Activated T-cell treated with anti-CD3 and anti-CD28 coated beads, Interleukin-2, amount 50 U/mL, for 4 hours (primary cell): ENCODE results near the gene FAH. TPM values are rescaled to one million over a fixed set of nuclear protein-coding genes. Genes with fewer than 3 reads are reported as not detected.

Experiments used
- ATAC-seq, 2 donors: fragments of 200-7000 bp; cut with Tn5 transposase; one replicate each; pipeline ENCODE4 v1.10.0; 2021
- DNase-seq: peaks from one replicate; pipeline ENCODE4 v3.0.0-alpha.2; 2020
- H3K27me3 Mint-ChIP-seq: one replicate; pipeline ENCODE4 v1.8.0; 2021; ENCODE audit warnings: low read depth, mixed read lengths
- H3K36me3 Mint-ChIP-seq: one replicate; pipeline ENCODE4 v1.8.0; 2022; ENCODE audit warnings: mixed read lengths; ENCODE audit not compliant: insufficient read depth
- H3K4me1 Mint-ChIP-seq: one replicate; pipeline ENCODE4 v1.8.0; 2021; ENCODE audit warnings: low read depth, mixed read lengths
- H3K4me3 Mint-ChIP-seq: one replicate; pipeline ENCODE4 v1.8.0; 2021; ENCODE audit warnings: mild to moderate bottlenecking, moderate library complexity, mixed read lengths
- H3K9me3 Mint-ChIP-seq: one replicate; pipeline ENCODE4 v1.8.0; 2021; ENCODE audit warnings: mixed read lengths
- total RNA-seq, 3 donors: library from RNA; stranded (reverse); gene quantifications; one replicate each; pipeline ENCODE4 v1.2.1, GENCODE V29; 2021

The FAH gene
- total RNA-seq, 3 donors from 2014 or later, result 20.2 to 28.0 (median 23.8) TPM

DNA sequence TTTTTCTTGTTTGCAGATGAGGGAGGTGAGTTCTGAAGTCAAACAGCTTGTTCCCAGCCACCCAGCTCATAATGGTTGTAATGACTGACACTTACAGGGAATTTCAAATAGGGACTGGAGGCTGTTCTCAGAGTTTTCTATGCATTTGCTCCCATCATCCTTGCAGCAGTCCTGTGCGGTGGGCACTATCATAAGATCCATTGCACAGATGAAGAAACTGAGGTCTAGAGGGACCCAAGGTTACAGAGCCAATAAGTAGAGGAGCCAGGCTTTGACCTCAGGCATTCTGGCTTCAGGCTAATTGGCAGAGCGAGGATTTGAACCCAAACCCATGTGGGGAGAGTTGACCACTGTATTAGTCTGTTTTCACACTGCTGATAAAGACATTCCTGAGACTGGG lies 32.4 kb downstream of the FAH start:
- Mint-ChIP-seq H3K4me1 (no peaks in the 10 kb centered on the region), H3K4me3 (no peak overlapping the region), H3K9me3 (no peaks in the 10 kb centered on the region), H3K27me3 (no peaks in the 10 kb centered on the region), H3K36me3 (peaks cover 37% of the 10 kb centered on the region)
- DNase-seq (no peak), ATAC-seq (no peak)

DNA sequence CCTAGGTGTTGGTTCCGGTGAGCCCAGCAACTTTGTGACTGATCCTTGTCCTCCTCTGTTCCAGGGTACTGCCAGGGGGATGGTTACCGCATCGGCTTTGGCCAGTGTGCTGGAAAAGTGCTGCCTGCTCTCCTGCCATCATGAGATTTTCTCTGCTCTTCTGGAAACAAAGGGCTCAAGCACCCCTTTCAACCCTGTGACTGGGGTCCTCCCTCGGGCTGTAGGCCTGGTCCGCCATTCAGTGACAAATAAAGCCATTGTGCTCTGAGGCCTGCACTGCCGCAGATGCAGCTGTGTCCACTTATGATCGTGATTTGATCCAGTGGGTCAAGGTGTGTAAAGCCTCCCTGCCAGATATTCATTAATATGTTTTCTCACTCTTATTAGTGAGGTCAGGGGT lies 33.3 kb downstream of the FAH start:
- Mint-ChIP-seq H3K27me3 (no peaks in the 10 kb centered on the region), H3K36me3 (peaks cover 36% of the 10 kb centered on the region), H3K4me1 (no peaks in the 10 kb centered on the region), H3K9me3 (no peaks in the 10 kb centered on the region), H3K4me3 (no peak overlapping the region)
- no peak for DNase-seq
- no peak for ATAC-seq

DNA sequence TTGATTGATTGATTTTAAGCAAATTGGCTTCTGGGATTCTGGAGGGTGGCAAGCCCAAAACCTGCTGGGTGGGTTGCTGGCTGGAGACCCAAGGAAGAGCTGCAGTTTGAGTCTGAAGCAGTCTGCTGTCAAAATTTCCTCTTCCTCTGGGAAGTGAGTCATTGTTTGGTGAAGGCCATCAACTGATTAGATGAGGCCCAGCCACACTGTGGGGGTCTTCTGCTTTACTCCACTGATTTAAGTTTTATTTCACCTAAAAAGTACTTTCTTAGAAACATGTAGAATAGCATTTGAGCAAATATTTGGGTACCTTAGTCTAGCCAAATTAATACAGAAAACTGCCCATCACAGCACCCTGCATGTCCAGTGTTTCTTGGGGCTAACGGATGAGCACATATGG lies 33.8 kb downstream of the FAH start:
- peaks cover 34% of the 10 kb centered on the region for H3K36me3 Mint-ChIP-seq
- H3K4me3 Mint-ChIP-seq, result no peak overlapping the region
- H3K4me1 Mint-ChIP-seq, result no peaks in the 10 kb centered on the region
- no peaks in the 10 kb centered on the region for H3K9me3 Mint-ChIP-seq
- DNase-seq, result no peak
- no peak for ATAC-seq
- H3K27me3 Mint-ChIP-seq, result no peaks in the 10 kb centered on the region

DNA sequence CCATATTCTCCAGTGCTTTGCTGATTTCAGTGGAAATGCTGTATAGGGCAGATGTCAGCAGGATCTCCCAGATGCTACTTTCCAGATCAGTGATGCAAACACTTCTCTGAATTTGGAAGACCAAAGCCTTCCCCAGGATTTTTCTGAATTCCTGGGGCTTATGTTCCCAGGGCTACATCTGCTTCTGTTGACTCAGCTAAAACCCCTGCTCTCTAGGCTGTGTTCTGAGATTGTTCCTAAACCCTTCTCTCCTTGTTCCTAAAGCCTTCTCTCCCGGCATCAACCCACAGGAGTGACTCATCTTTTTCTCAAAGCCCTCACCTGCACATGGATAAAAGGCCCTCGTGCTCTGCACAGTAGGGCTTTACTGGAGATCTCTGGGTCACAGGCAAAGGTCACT lies 35.5 kb downstream of the FAH start:
- Mint-ChIP-seq H3K4me1 (no peaks in the 10 kb centered on the region), H3K4me3 (no peak overlapping the region), H3K36me3 (peaks cover 34% of the 10 kb centered on the region), H3K9me3 (no peaks in the 10 kb centered on the region), H3K27me3 (no peaks in the 10 kb centered on the region)
- DNase-seq, result no peak
- ATAC-seq, result no peak

DNA sequence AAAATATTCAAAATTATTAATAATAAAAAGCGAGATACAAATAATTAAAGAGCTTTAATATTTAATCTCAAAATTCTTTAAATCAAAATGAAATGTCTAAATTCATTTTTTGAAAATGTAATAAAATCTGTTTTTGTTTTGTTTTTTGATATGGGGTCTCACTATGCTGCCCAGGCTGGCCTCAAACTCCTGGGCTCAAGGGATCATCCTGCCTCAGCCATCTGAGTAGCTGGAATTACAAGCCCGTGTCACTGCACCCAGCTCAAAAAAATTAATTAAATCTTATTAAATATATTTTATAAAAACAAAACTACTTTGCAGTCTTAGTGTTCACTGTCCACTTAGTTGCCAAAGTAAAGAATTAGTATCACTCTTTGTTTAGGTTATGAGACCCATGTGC lies 38.4 kb downstream of the FAH start:
- H3K4me1 Mint-ChIP-seq, result no peaks in the 10 kb centered on the region
- no peaks in the 10 kb centered on the region for H3K9me3 Mint-ChIP-seq
- ATAC-seq (no peak), DNase-seq (no peak)
- H3K36me3 Mint-ChIP-seq, result peaks cover 21% of the 10 kb centered on the region
- H3K27me3 Mint-ChIP-seq, result no peaks in the 10 kb centered on the region
- H3K4me3 Mint-ChIP-seq, result no peak overlapping the region

DNA sequence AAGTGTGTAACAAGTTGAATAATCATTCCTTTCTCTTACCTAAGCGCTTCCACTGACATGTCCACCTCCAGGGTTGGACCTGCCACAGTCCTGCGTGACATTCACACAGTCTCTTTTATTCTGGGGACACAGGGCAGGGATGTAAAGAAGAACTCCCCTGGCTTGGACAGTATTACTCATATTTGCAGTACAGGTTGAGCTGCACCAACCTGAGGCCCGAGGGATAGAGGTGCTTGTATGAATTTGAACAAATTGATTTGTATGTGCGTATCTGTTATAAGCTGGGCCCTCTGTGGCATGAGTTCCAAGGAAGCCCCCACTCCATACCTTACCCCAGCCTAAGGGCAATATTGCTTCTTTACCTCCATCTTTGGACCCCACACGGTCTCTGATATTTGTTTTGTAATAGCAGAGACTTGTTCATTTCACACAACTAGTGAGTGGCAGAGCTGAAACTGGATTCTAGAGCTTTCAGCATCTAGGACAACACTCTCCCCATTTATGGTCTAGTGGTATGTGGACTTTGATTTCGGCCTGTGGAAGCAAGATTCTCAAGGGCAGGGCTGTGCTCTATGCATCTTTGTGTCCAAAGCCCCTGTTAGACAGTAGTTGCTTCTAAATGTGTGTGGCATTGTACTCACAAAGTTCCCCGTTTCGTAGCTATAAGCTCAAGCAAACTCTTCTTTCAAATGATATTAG lies 39.2 kb downstream of the FAH start:
- H3K4me3 Mint-ChIP-seq, result no peak overlapping the region
- ATAC-seq, result no peak
- no peaks in the 10 kb centered on the region for H3K4me1 Mint-ChIP-seq

DNA sequence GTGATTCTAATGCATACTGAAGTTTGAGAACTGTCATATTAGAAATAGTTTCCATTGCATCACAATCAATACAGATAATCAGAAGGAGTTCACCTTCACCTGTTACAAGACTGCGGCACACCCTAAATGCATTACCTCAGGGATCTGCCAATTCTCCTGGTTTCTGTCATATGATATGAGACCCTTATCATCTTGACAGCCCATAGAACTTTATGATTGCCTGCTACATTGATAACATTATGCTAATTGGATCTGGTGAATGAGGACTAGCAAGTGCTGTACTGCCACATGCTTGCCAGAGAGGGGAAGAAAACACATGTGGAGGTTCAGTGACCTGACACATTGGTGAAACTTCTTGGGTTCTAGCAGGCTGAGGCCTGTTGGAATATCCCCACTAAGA lies 41.4 kb downstream of the FAH start:
- no peak for DNase-seq
- H3K36me3 Mint-ChIP-seq, result no peaks in the 10 kb centered on the region
- no peak overlapping the region for H3K4me3 Mint-ChIP-seq
- H3K27me3 Mint-ChIP-seq, result no peaks in the 10 kb centered on the region
- H3K4me1 Mint-ChIP-seq, result no peaks in the 10 kb centered on the region
- no peaks in the 10 kb centered on the region for H3K9me3 Mint-ChIP-seq
- ATAC-seq, result no peak

More for the DNA sequence above, 39.2 kb downstream of the FAH start:
- Mint-ChIP-seq H3K36me3 (peaks cover 14% of the 10 kb centered on the region), H3K9me3 (no peaks in the 10 kb centered on the region), H3K27me3 (no peaks in the 10 kb centered on the region)
- DNase-seq, result no peak

DNA sequence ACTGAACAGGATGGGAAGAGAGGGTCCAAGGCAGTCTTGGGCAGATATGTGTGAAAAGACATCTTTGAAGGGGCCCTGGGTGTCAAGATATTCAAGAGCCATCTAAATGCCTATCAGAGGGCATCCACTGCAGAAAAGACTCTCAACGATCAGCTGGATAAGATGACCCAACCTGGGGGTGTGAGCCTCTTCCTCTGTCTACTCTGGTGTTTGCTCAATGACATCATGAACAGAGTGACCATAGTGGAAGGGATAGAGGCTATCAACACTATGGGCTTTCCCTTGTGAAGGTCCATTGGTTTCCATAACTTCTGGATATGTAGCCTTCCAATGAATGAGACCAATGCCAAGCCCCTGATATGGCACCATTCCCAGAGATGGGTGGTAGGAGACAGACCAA lies 42.1 kb downstream of the FAH start:
- Mint-ChIP-seq H3K36me3 (no peaks in the 10 kb centered on the region), H3K4me1 (no peaks in the 10 kb centered on the region), H3K27me3 (peaks cover 4% of the 10 kb centered on the region), H3K9me3 (no peaks in the 10 kb centered on the region), H3K4me3 (no peak overlapping the region)
- DNase-seq (no peak), ATAC-seq (no peak)

DNA sequence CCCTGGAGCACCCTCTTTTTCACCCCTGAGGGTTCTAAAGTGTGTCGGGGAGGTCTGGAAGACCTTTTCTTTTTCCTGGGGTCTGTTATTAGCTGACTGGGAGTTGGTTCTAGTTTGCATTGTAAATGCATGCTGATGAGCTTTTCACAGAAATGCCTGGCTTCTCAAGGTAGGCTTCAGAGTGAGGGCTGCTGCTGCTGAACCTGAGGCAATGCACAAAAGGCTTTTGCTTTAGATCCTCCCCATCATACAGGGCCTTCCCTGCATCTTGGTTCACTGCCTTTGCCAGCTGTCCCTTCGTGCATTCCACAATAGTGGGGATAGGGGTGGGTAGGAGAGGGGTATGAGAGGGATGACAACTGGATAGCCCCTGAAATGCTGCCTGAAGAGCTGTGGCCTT lies 46.6 kb downstream of the FAH start:
- peaks cover 4% of the 10 kb centered on the region for H3K27me3 Mint-ChIP-seq
- H3K4me3 Mint-ChIP-seq, result no peak overlapping the region
- H3K9me3 Mint-ChIP-seq, result no peaks in the 10 kb centered on the region
- DNase-seq (no peak), ATAC-seq (no peak)
- no peaks in the 10 kb centered on the region for H3K36me3 Mint-ChIP-seq
- H3K4me1 Mint-ChIP-seq, result no peaks in the 10 kb centered on the region

DNA sequence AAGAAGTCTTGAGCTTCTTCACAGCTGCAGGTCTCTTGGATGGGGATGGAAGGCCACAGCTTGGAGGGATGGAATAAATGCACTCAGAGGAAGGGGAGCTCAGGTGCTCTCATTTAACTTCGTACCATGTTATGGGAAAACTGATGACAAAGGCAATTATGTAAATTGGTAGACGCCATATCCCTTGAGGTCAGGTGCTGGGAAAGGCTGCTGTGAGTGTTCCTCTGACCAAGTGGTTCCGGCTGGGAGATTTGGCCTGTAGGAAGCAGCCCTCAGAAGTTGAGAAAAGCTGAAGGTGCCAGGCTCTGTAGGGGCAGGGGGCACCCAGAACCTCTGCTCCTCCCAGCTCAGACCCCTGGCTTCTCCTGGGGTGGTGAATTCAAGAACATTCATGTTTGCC lies 47.1 kb downstream of the FAH start:
- Mint-ChIP-seq H3K27me3 (peaks cover 4% of the 10 kb centered on the region), H3K4me1 (no peaks in the 10 kb centered on the region), H3K36me3 (no peaks in the 10 kb centered on the region), H3K4me3 (no peak overlapping the region), H3K9me3 (no peaks in the 10 kb centered on the region)
- no peak for DNase-seq
- ATAC-seq, result no peak

DNA sequence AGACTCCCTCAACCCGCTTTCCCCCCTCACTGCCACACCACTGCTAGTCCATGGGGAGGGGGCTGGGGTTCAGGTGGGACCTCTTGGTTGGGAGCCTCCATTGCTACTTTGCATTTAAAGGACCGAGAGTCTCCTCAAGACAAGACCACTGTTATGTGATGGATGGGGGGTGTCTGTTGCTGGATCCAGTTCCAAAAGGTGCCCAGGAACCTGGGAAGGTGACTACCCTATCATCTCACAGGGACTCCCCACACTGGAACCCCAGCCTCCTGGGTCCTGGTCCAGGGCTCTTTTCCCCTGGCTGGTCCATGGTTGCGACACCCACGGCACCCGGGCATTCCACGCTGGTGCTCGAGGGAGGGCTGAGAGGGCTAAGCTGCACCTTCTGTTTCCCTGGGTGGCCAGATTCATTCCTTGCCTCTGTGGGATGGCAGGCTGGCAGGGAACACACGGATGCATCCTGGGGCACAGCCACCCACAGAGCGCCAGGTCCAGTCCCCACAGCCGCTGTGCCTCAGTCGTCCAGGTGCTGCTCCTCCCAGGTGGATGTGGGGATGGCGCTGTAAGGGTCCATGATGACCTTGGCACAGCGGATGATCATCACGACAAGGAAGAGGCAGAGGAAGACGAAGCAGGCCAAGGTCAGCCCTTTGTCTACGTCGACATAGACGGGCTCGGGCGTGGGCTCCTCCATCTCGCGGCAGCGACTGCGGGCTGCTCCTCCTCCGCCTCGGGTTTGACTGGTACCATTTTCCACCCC lies 48.6 kb downstream of the FAH start:
- no peaks in the 10 kb centered on the region for H3K4me1 Mint-ChIP-seq
- no peaks in the 10 kb centered on the region for H3K9me3 Mint-ChIP-seq
- peaks cover 6% of the 10 kb centered on the region for H3K27me3 Mint-ChIP-seq
- no peaks in the 10 kb centered on the region for H3K36me3 Mint-ChIP-seq
- H3K4me3 Mint-ChIP-seq, result no peak overlapping the region
- ATAC-seq (no peak), DNase-seq (no peak)

DNA sequence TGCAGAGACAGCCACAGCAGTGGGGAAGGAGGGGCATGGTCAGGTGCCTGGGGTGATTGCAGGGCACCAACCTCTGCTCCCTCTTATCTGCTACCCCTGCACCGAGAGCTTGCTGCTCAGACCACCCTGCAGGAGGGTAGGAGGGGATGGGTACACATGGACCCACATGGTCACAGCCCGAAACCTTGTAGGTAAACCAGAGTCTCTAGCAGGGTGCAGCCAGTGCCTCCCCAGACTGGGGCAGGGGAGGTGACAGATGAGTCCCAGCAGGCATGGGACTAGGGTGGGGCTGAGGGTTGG lies 49.2 kb downstream of the FAH start:
- ATAC-seq, result no peak
- H3K36me3 Mint-ChIP-seq, result no peaks in the 10 kb centered on the region
- no peaks in the 10 kb centered on the region for H3K9me3 Mint-ChIP-seq
- H3K4me3 Mint-ChIP-seq, result no peak overlapping the region
- peaks cover 7% of the 10 kb centered on the region for H3K27me3 Mint-ChIP-seq
- no peaks in the 10 kb centered on the region for H3K4me1 Mint-ChIP-seq
- no peak for DNase-seq

DNA sequence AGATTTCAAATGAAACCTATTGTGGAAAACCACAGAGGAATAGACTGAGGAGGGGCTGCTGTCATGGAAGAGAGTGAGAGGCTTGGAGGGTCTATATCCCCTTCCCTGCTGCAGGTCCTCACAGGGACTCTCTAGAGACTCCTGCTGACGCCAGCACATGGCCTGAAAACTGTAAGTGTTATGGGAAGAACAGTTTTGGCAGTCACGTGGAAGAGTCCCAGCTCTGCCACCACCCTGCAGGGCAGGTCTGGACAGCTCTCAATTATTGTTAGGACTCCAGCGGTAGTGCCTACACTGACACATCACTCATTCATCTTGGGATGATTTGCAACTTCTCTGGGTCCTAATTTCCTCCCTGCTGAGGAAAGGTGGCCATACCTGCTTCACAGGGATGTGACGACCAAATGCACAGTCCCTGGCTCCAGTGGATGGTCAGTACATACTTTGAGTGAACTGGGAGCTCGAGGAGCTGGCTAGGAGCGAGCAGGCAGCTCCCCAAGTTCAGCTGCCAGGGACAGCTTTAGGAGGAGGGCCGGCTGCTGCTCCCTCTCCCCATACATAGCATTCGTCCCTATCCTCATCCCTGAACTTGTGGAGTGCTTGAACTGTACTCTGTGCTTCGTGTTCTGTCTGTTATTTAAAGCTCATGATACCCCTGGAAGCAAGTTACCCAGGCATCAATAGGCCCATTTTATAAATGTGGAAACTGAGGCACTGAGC lies 50.0 kb downstream of the FAH start:
- no peak overlapping the region for H3K4me3 Mint-ChIP-seq
- H3K27me3 Mint-ChIP-seq, result peaks cover 14% of the 10 kb centered on the region
- no peaks in the 10 kb centered on the region for H3K9me3 Mint-ChIP-seq
- ATAC-seq, result no peak
- no peaks in the 10 kb centered on the region for H3K36me3 Mint-ChIP-seq
- no peak for DNase-seq
- H3K4me1 Mint-ChIP-seq, result no peaks in the 10 kb centered on the region

DNA sequence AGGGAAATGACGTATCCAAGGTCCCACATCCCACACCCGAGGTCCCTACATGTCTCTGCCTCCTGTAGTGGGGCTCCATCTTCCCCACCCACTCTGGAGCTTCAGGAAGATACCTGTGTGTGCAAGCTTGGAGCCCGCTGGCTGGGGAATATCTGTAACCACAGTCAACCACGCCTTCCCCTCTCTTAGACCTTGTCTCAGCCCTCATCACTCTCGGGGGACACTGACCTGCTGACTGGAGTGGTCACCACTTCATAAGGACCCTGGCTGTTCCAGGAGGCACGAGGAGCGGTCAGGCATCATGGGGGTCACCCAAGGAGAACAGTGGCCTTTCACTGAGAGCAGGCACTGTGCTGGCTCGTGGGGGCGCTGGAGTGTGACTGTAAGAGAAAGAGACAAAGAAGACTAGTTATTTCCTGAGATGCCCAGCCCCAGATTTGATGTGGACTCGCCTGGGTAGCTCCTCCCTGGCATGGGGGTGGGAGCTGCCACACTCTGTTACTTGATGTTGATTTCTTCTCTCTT lies 50.6 kb downstream of the FAH start:
- H3K4me3 Mint-ChIP-seq, result no peak overlapping the region
- H3K36me3 Mint-ChIP-seq, result no peaks in the 10 kb centered on the region
- no peaks in the 10 kb centered on the region for H3K4me1 Mint-ChIP-seq
- peaks cover 14% of the 10 kb centered on the region for H3K27me3 Mint-ChIP-seq
- H3K9me3 Mint-ChIP-seq, result no peaks in the 10 kb centered on the region
- no peak for ATAC-seq
- DNase-seq, result no peak

DNA sequence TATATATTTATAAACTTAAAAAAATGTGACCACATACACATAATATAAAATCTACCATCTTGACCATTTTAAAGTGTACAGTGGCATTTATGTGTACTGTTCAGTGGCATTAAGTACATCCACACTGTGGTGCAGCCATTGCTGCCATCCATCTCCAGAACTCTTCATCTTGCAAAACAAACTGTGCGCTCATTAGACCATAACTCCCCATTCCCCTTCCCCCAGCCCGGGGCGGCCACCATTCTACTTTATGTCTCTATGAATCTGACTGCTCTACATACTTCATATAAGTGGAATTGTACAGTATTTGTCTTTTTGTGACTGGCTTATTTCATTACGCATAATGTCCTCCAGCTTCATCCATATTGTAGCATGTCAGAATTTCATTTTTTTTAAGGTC lies 51.4 kb downstream of the FAH start:
- DNase-seq (no peak), ATAC-seq (no peak)
- Mint-ChIP-seq H3K4me1 (no peaks in the 10 kb centered on the region), H3K36me3 (no peaks in the 10 kb centered on the region), H3K27me3 (peaks cover 18% of the 10 kb centered on the region), H3K9me3 (no peaks in the 10 kb centered on the region), H3K4me3 (no peak overlapping the region)
